CD4-positive, alpha-beta T cell treated with Interleukin-4 for 1 hour (primary cell): Measurements from ENCODE around the gene SCFD2.
"Not testable (repeated sequence)": the region's sequence is repeated elsewhere in the genome, so short reads cannot be mapped to it uniquely, and the experiment has no call there.

Source experiments
- DNase-seq, 2 donors: peaks; one replicate each; pipeline ENCODE4 v3.0.0-alpha.2; 2020 to 2022

SCFD2 gene

GRCh38 chr4:53094040-53094439, 271.8 kb downstream of the SCFD2 start:
- DNase-seq, result no peak

GRCh38 chr4:53089936-53090729, 275.7 kb downstream of the SCFD2 start:
- no peak for DNase-seq

GRCh38 chr4:53088152-53088551, 277.7 kb downstream of the SCFD2 start:
- no peak for DNase-seq

GRCh38 chr4:53076374-53076958, 289.4 kb downstream of the SCFD2 start:
- DNase-seq, result no peak

- no peak for DNase-seq
These were observed 290.6 kb downstream of the SCFD2 start for GRCh38 chr4:53075162-53075785.

GRCh38 chr4:53068755-53069330, 297.0 kb downstream of the SCFD2 start:
- DNase-seq, result no peak

GRCh38 chr4:53067125-53067802, 298.6 kb downstream of the SCFD2 start:
- DNase-seq, result no peak

GRCh38 chr4:53066155-53066554, 299.7 kb downstream of the SCFD2 start:
- DNase-seq, result no peak

DNA sequence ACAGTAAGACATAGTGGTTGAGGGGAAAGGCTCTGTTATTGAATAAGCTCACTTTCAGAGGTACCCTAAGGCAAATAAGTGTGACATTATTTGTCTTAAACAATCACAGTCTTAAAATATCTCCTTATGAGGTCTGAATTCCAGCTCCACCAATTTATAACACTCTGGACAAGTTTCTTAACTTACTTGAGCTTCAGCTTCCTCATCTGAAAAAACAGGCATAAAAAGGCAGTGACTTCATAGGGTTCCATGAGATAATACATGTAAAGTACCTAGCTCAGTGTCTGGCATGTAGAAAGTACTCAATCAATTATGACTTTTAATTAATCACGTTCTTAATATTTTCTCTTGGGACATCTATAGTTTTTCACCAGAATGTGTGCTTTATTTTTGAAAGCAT, 301.3 kb downstream of the SCFD2 start:
- DNase-seq, result no peak

- no peak for DNase-seq
These were observed 304.6 kb downstream of the SCFD2 start for GRCh38 chr4:53061091-53061850.

GRCh38 chr4:53060278-53060677, 305.6 kb downstream of the SCFD2 start:
- no peak for DNase-seq

DNA sequence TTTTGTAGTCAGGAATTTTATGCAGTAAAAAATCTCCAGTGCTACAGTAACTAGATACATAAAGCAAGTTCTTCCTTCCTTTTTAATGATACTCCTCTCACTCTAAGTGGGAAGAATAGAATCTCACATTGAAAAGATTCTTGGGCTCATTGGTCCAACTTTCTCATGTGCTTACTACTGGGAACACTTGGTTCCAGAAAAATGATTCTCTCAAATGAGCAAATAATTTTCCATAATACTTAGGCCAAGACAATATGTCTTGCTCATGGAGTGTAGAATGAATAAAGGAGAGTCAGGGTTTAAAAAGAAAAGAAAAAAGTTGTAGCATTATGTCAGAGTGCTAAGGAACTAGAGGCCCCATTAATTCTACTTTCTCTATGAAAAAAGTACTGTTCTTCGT, 306.0 kb downstream of the SCFD2 start:
- no peak for DNase-seq

- no peak for DNase-seq
These were observed 306.6 kb downstream of the SCFD2 start for GRCh38 chr4:53059256-53059655.

DNA sequence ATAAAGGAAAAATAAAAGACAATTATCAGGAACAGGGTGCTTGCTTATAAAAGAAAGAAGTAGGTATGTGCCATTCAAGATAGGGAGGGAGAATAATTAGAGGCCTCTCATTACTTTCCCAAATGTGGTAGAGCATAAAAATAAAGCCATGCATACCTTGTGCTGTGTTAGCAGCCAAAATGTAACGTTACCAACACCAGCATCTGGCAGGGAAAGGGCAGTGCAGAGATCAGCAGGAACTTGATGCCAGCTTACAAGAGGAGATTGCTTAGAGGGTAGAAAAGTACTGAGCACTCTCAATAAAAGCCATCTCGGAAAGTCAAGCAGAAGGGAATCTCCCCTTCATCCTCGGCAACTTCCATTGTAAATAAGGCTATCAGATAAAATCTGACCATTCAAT, 308.2 kb downstream of the SCFD2 start:
- DNase-seq, result no peak

DNA sequence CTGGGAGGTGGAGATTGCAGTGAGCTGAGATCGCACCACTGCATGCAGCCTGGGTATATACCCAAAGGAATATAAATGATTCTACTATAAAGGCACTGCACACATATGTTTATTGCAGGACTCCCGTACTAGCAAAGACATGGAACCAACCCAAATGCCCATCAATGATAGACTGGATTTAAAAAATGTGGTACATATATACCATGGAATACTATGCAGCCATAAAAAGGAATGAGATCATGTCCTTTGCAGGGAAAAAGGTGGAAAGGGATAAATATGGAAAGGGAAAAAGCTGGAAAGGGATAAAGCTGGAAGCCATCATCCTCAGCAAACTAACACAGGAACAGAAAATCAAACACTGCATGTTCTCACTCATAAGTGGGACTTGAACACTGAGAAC, 308.8 kb downstream of the SCFD2 start:
- not testable (repeated sequence) for DNase-seq

GRCh38 chr4:53055716-53056403, 310.0 kb downstream of the SCFD2 start:
- DNase-seq, result no peak

GRCh38 chr4:53055274-53055673, 310.6 kb downstream of the SCFD2 start:
- no peak for DNase-seq

DNA sequence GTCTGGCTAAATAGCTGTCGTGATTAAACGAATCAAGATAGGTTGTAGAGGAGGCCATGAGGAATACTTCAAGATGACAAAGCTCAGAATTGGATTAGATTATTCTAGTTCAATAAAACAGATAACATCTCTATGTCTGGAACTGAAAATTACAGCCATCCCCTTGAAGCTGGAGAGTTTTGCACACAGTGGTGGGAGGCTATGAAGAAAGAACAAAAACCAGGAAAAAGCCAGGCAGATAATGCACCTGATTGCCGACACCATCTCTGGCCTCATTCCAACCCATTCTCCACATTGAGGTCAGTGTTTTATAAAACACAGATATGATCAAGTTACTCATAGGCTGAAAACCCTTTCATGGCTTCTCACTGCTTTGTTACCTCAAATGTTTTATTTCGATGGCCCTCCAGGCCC, 315.5 kb downstream of the SCFD2 start:
- DNase-seq, result no peak

GRCh38 chr4:53049528-53049927, 316.3 kb downstream of the SCFD2 start:
- no peak for DNase-seq

- no peak for DNase-seq
These were observed 321.3 kb downstream of the SCFD2 start for GRCh38 chr4:53044651-53044960.

GRCh38 chr4:53043891-53044650, 321.8 kb downstream of the SCFD2 start:
- DNase-seq, result no peak
